BE2C (cell line): Measurements from ENCODE around the gene EDIL3.

Experiments
- DNase-seq: peaks from one replicate; pipeline ENCODE4 v3.0.0-alpha.2; 2020
- H3K27me3 ChIP-seq: fragments of 250-450 bp; sonication (Bioruptor Pico); 2 replicates; pipeline ENCODE4 v1.5.1; 2020; ENCODE audit warnings: mild to moderate bottlenecking
- H3K36me3 ChIP-seq: fragments of 250-450 bp; sonication (Bioruptor Pico); 2 replicates; pipeline ENCODE4 v1.5.1; 2020; ENCODE audit warnings: mild to moderate bottlenecking
- H3K4me1 ChIP-seq: fragments of 250-450 bp; sonication (Bioruptor Pico); 2 replicates; pipeline ENCODE4 v1.5.1; 2020
- H3K4me3 ChIP-seq: 2 replicates; pipeline ENCODE4 v1.5.1; 2011; ENCODE audit warnings: low read depth, low read length
- H3K9me3 ChIP-seq: fragments of 250-450 bp; sonication (Bioruptor Pico); 2 replicates; pipeline ENCODE4 v1.5.1; 2020
- TF ChIP-seq, protein P1 (sequence below): IDR thresholded peaks from 2 replicates; pipeline ENCODE4 v1.5.1; 2012; ENCODE audit warnings: mild to moderate bottlenecking, low read depth, low read length

Gene EDIL3

DNA sequence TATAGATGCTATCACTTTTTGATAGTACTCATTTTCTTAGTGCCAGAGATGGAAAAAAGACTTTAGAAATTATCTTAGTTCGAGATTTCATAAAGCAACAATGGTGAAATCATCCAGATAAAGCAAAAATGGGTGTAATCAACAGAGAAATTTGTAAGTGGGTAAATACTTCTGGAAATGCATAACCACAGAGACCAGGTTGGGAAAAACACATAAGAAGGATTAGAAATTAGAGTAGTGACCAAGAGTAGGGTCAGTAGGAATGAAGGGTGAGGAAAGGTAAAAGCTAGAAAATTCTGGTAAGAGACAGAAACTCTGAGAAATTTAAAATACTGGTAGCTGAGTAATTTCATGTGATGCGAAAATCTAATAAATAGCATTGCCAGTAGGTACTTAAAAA is 11.2 kb downstream of the EDIL3 start:
- no peak overlapping the region for H3K4me3 ChIP-seq
- no peak for DNase-seq
- H3K36me3 ChIP-seq: no peaks in the 10 kb centered on the region
- no peaks in the 10 kb centered on the region; the same call in 1 of the 2 replicates for H3K4me1 ChIP-seq
- H3K27me3 ChIP-seq: no peaks in the 10 kb centered on the region
- H3K9me3 ChIP-seq: no peaks in the 10 kb centered on the region
- TF ChIP-seq, protein P1, sequence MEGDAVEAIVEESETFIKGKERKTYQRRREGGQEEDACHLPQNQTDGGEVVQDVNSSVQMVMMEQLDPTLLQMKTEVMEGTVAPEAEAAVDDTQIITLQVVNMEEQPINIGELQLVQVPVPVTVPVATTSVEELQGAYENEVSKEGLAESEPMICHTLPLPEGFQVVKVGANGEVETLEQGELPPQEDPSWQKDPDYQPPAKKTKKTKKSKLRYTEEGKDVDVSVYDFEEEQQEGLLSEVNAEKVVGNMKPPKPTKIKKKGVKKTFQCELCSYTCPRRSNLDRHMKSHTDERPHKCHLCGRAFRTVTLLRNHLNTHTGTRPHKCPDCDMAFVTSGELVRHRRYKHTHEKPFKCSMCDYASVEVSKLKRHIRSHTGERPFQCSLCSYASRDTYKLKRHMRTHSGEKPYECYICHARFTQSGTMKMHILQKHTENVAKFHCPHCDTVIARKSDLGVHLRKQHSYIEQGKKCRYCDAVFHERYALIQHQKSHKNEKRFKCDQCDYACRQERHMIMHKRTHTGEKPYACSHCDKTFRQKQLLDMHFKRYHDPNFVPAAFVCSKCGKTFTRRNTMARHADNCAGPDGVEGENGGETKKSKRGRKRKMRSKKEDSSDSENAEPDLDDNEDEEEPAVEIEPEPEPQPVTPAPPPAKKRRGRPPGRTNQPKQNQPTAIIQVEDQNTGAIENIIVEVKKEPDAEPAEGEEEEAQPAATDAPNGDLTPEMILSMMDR: no peak

DNA sequence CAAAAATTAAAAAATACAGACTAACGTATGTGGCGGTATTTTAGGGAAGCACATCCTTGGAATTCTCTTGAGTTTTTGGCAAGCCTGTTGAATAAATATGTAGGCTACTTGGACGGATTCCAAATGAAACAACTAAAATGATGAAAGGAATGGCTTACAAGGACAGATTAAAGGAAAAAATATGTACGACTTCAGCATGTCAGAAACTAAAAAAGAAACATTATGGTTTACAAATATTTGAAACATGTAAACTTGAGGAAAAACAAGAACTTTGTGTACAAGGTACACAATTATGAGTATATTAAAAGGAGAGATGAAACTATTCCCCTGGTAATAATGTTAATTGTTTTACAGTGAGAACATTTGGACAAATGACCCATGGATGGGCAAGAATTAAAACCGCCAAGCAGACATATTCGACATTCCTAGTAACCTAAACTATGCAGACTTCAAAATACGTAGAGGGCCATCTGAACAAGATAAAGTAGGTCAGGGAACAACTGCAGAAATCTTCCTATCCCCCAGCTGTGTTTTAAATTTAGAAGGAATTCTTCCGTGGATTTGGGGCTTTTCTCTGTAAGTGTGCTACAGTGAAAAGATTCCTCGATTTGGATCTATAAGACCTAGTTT is 12.5 kb downstream of the EDIL3 start:
- H3K4me3 ChIP-seq: no peak overlapping the region
- TF ChIP-seq, protein P1: no peak
- no peak for DNase-seq

DNA sequence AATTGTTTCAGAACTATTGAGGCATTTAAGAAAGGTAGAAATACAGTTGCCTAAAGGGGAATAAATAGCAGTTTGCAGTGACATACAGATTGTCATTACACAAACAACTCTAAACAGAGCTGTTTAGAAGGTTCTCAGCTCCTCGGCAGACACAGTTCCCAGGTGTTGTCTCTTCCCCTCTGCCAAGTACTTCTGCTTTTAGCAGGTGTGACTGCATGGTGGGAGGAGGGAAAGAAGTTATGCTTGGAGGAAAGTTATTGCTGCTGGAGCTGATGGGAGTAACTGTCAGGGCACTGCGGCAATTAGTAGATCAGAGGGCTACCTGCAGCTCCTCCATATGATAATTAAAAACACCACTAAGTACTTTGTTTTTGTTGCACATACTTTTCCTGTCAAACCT is 14.5 kb downstream of the EDIL3 start:
- H3K36me3 ChIP-seq: no peaks in the 10 kb centered on the region
- H3K4me1 ChIP-seq: no peaks in the 10 kb centered on the region
- no peak for DNase-seq
- TF ChIP-seq, protein P1: no peak
- H3K4me3 ChIP-seq: no peak overlapping the region
- no peaks in the 10 kb centered on the region for H3K27me3 ChIP-seq
- no peaks in the 10 kb centered on the region for H3K9me3 ChIP-seq

More for the DNA sequence above, 12.5 kb downstream of the EDIL3 start:
- Histone ChIP-seq H3K27me3 (no peaks in the 10 kb centered on the region), H3K4me1 (no peaks in the 10 kb centered on the region), H3K36me3 (no peaks in the 10 kb centered on the region), H3K9me3 (no peaks in the 10 kb centered on the region)

DNA sequence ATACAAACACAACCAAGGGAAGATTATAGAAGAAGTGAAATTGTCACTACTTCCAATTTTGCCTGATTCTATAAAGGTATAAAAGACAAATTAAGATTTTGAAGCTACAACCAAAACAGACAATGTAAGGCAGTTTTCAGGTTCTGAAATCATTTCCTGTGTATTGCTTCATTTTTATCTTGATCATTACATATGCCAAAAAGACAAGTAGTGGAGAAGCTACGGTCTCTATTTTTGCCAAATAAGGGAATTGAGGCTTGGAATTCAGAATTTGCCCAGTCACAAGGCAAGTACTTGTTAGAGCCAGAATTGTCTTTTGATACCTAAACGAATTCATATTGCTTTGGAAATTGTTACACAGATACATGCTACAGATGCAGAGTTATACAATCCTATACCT is 20.6 kb downstream of the EDIL3 start:
- TF ChIP-seq, protein P1: no peak
- no peaks in the 10 kb centered on the region for H3K27me3 ChIP-seq
- no peak overlapping the region for H3K4me3 ChIP-seq
- no peaks in the 10 kb centered on the region for H3K36me3 ChIP-seq
- DNase-seq: no peak
- H3K9me3 ChIP-seq: no peaks in the 10 kb centered on the region
- H3K4me1 ChIP-seq: no peaks in the 10 kb centered on the region

DNA sequence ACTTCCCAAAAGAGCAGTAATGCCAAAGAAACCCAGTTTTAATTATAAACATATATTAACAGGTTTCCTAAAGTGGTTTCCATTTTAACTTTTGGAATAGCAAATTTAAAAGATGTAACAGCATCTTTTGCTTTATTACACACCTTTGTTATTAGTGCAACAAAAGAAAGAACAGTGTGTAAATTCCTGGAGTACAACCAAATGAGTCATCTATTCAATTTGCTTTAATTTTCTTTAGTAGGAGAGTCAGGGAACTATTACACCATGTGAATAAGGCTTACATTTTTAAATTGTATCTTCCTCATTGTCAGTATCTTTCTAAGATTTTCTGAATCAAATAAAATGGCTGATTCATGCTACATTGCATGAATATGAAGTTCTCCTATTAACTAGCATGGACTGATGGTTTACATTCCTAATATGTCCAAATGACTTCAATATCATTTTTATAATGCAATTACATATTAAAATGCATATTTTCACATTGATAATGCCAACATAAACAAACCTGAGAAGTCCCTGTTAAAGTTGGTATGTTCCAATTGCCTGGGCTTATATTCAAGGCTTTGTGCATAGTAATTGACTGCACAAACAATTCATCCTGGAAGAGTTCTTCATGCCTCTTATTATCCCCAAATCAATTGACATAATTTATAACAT is 22.5 kb downstream of the EDIL3 start:
- Histone ChIP-seq H3K27me3 (no peaks in the 10 kb centered on the region), H3K36me3 (no peaks in the 10 kb centered on the region), H3K9me3 (no peaks in the 10 kb centered on the region), H3K4me3 (no peak overlapping the region), H3K4me1 (no peaks in the 10 kb centered on the region)
- no peak for DNase-seq
- TF ChIP-seq, protein P1: no peak

DNA sequence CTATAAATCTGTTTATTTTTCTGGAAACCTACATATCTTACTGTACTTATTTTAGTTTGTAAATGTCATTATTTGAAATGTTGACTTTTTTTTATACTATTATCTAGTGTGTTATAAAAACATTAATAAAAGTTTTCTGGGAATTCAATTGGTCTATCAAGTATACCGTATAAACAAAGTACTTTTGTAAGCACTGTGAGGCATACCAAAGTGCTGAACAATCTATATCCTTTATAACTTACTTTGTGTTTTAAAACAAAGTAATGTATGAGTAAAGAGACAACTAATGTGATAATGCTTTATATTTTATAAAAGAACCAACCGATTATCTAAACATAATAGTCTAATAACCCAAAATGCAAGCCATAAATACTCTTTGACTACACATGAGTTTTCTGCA is 23.1 kb downstream of the EDIL3 start:
- Histone ChIP-seq H3K4me1 (no peaks in the 10 kb centered on the region), H3K27me3 (no peaks in the 10 kb centered on the region), H3K4me3 (no peak overlapping the region), H3K36me3 (no peaks in the 10 kb centered on the region), H3K9me3 (no peaks in the 10 kb centered on the region)
- TF ChIP-seq, protein P1: no peak
- no peak for DNase-seq
